IPS-11a (cell line): ENCODE results near the gene VSNL1.

ENCODE experiments used
- H3K4me3 ChIP-seq: one replicate; pipeline ENCODE4 v1.5.1; 2013; ENCODE audit warnings: low read depth, low read length, control low read depth

Gene VSNL1

DNA sequence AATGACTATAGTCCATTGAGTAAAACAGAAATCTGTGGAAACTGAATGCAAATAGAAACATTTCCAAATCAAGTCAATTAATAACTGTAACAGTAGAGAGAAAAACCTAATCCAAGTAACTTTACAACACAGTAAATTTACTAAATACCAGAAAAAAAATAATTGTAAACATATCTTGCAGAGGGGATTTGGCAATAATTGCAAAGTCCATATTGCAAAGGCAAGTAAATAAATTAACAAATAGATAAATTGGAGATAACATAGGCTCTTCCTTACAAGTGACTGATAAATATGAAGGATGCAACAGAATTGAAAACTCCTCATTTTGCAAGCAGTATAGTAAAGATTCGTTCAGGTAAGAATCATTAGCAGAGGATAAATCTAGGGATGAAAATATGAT is 148.1 kb downstream of the VSNL1 start:
- H3K4me3 ChIP-seq = no peak overlapping the region

DNA sequence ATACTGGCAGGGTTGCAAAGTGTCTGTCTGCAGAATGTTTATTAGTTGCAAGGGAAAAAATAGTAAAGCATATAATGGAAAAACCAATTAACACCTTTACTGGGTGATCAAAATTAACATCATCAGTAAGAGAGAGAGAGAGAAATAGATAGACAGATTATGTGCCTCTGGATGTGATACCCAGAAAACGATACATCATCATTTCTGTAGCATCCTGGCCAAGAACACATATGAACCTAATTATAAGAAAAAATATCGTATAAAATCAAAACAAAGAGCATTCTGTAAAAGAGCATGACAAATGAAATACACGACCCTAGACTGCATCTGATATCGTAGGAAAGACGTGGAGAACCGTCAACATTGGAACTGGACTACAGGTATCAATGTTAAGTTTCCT is 148.5 kb downstream of the VSNL1 start:
- H3K4me3 ChIP-seq = no peak overlapping the region

GRCh38 chr2:17690776-17691175 is 150.3 kb downstream of the VSNL1 start:
- H3K4me3 ChIP-seq = no peak overlapping the region
